Measurements from ENCODE around the gene MGAT3.

Gene MGAT3

GRCh38 chr22:39429186-39429585 is 27.6 kb upstream of the MGAT3 start:
- Histone ChIP-seq H3K36me3 (replicated peaks; ENCODE audit: insufficient read depth, low read length) (peaks cover 6% of the 10 kb centered on the region; the same call in 1 of the 2 replicates), H3K4me1 (ENCODE audit: low read length) (peaks cover 59% of the 10 kb centered on the region), H3K9me3 (replicated peaks; ENCODE audit: insufficient read depth, low read length) (no peaks in the 10 kb centered on the region), H2AFZ (ENCODE audit: low read length) (no peak overlapping the region), H3K79me2 (ENCODE audit: low read length) (peaks cover 30% of the 10 kb centered on the region), H4K20me1 (ENCODE audit: insufficient read depth, low read length) (no peaks in the 10 kb centered on the region), H3K9ac (ENCODE audit: low read length) (peak overlapping the region; percentile 49; the same call in 1 of the 2 replicates), H3K27me3 (replicated peaks; ENCODE audit: insufficient read depth, low read length) (no peaks in the 10 kb centered on the region), H3K4me2 (ENCODE audit: low read depth, low read length) (peak overlapping the region; percentile 54; the same call in 1 of the 2 replicates), H3K4me3 (ENCODE audit: low read length) (no peak overlapping the region), H3K9me2 (replicated peaks; ENCODE audit: insufficient read depth, low read length) (no peaks in the 10 kb centered on the region), H3F3A (ENCODE audit: insufficient read depth, low read length) (peaks cover 31% of the 10 kb centered on the region), H3K27ac (ENCODE audit: low read length) (peak overlapping the region; percentile 92; the same call in 1 of the 2 replicates)
- no peak for DNase-seq
- TF ChIP-seq EZH2 (optimal IDR thresholded peaks at IDR 0.05; ENCODE audit: low read depth, low read length) (no peak), CTCF (IDR thresholded peaks at IDR 0.05; ENCODE audit: low read length) (no peak), EZH2phosphoT487 (IDR thresholded peaks at IDR 0.05; ENCODE audit: low read length) (no peak)

GRCh38 chr22:39429916-39430575 is 26.8 kb upstream of the MGAT3 start:
- Histone ChIP-seq H3K4me2 (ENCODE audit: low read depth, low read length) (no peak overlapping the region), H4K20me1 (ENCODE audit: insufficient read depth, low read length) (no peaks in the 10 kb centered on the region), H3K79me2 (ENCODE audit: low read length) (peaks cover 30% of the 10 kb centered on the region), H3K36me3 (replicated peaks; ENCODE audit: insufficient read depth, low read length) (peaks cover 6% of the 10 kb centered on the region; the same call in 1 of the 2 replicates), H3K27me3 (replicated peaks; ENCODE audit: insufficient read depth, low read length) (no peaks in the 10 kb centered on the region), H3K9ac (ENCODE audit: low read length) (no peak overlapping the region), H3K9me3 (replicated peaks; ENCODE audit: insufficient read depth, low read length) (no peaks in the 10 kb centered on the region), H3K4me1 (ENCODE audit: low read length) (peaks cover 59% of the 10 kb centered on the region), H3K27ac (ENCODE audit: low read length) (0 out of 2 replicates have a peak overlapping the region, but pooled peaks have one; percentile 70), H2AFZ (ENCODE audit: low read length) (no peak overlapping the region), H3F3A (ENCODE audit: insufficient read depth, low read length) (peaks cover 31% of the 10 kb centered on the region), H3K9me2 (replicated peaks; ENCODE audit: insufficient read depth, low read length) (no peaks in the 10 kb centered on the region), H3K4me3 (ENCODE audit: low read length) (no peak overlapping the region)
- TF ChIP-seq CTCF (IDR thresholded peaks at IDR 0.05; ENCODE audit: low read length) (no peak), EZH2phosphoT487 (IDR thresholded peaks at IDR 0.05; ENCODE audit: low read length) (no peak), EZH2 (optimal IDR thresholded peaks at IDR 0.05; ENCODE audit: low read depth, low read length) (no peak)
- no peak for DNase-seq

- H3K4me2 ChIP-seq (ENCODE audit: low read depth, low read length) = no peak overlapping the region
- peaks cover 30% of the 10 kb centered on the region for H3K79me2 ChIP-seq (ENCODE audit: low read length)
- TF ChIP-seq EZH2phosphoT487 (IDR thresholded peaks at IDR 0.05; ENCODE audit: low read length) (no peak), EZH2 (optimal IDR thresholded peaks at IDR 0.05; ENCODE audit: low read depth, low read length) (no peak), CTCF (IDR thresholded peaks at IDR 0.05; ENCODE audit: low read length) (no peak)
- no peak overlapping the region for H3K4me3 ChIP-seq (ENCODE audit: low read length)
- H3F3A ChIP-seq (ENCODE audit: insufficient read depth, low read length) = peaks cover 31% of the 10 kb centered on the region
- H3K9me3 ChIP-seq (replicated peaks; ENCODE audit: insufficient read depth, low read length) = no peaks in the 10 kb centered on the region
- DNase-seq = no peak
- H4K20me1 ChIP-seq (ENCODE audit: insufficient read depth, low read length) = no peaks in the 10 kb centered on the region
- no peak overlapping the region for H2AFZ ChIP-seq (ENCODE audit: low read length)
- H3K27me3 ChIP-seq (replicated peaks; ENCODE audit: insufficient read depth, low read length) = no peaks in the 10 kb centered on the region
- peaks cover 6% of the 10 kb centered on the region; the same call in 1 of the 2 replicates for H3K36me3 ChIP-seq (replicated peaks; ENCODE audit: insufficient read depth, low read length)
- no peaks in the 10 kb centered on the region for H3K9me2 ChIP-seq (replicated peaks; ENCODE audit: insufficient read depth, low read length)
- no peak overlapping the region for H3K9ac ChIP-seq (ENCODE audit: low read length)
- peaks cover 59% of the 10 kb centered on the region for H3K4me1 ChIP-seq (ENCODE audit: low read length)
- H3K27ac ChIP-seq (ENCODE audit: low read length) = peak overlapping the region; percentile 70; the same call in 1 of the 2 replicates
These were observed 26.1 kb upstream of the MGAT3 start for GRCh38 chr22:39430576-39431150.

Data from MM.1S (cell line).